K562 (cell line): ENCODE data around the gene ZNF410. TPM values are rescaled to one million over a fixed set of nuclear protein-coding genes. Genes with fewer than 3 reads are reported as not detected.

Experiments
- ATAC-seq: fragments of 200-7000 bp; cut with Tn5 transposase; 3 replicates; pipeline ENCODE4 v1.9.1; 2020; ENCODE audit warnings: moderate library complexity
- BruUV-seq: library from RNA; stranded (reverse); fragments of 400-500 nt; replicated peaks from 2 replicates; lab custom pipeline; 2021; lab: Mats Ljungman, UMichigan
- CTCF ChIA-PET: fragments of 300-600 bp; formaldehyde crosslinking; extraction: SDS; loops from one replicate; lab custom pipeline; 2021; ENCODE audit warnings: low intra/inter-chr PET ratio; lab: Yijun Ruan, JAX
- POLR2A ChIA-PET: fragments of 300-600, 350-650 bp; sonication (Branson Sonifier 250); formaldehyde crosslinking; extraction: SDS; loops from one replicate; lab custom pipeline; 2021; ENCODE audit warnings: antibody characterized with exemption, inconsistent platforms; lab: Yijun Ruan, JAX
- DNase-seq, 4 experiments: peaks; one replicate each; pipeline versions ENCODE4 v3.0.0 to v3.0.0-alpha.2; 2011 to 2018; ENCODE audit warnings: low spot score in 3 of 4, mixed read lengths in 3 of 4; ENCODE audit errors: extremely low read depth in 1 of 4
- FAIRE-seq: peaks from 2 replicates; lab custom pipeline; 2011; peaks lifted over from hg19 to GRCh38; lab: Jason Lieb, UNC
- H2AFZ ChIP-seq: 2 replicates; pipeline ENCODE4 v1.6.0; 2011; ENCODE audit warnings: low read depth, low read length, control low read depth, inconsistent platforms
- H3K27ac ChIP-seq: fragments of 200-600 bp; 3 replicates; pipeline ENCODE4 v1.8.0; 2011; ENCODE audit warnings: low read depth, mild to moderate bottlenecking, control low read depth, inconsistent platforms, low read length, moderate library complexity, mixed read lengths; ENCODE audit errors: extremely low read depth
- H3K27me3 ChIP-seq, 2 experiments: fragments of 300-600 bp in 1 of 2; 2 replicates in 1 of 2; 3 replicates in 1 of 2; pipeline versions ENCODE4 v1.6.0 to v1.8.0; 2011; ENCODE audit warnings: inconsistent platforms in 2 of 2, low read length in 2 of 2, mild to moderate bottlenecking in 1 of 2, mixed read lengths in 1 of 2, moderate library complexity in 1 of 2; ENCODE audit not compliant: control insufficient read depth in 2 of 2, insufficient read depth in 2 of 2
- H3K36me3 ChIP-seq: fragments of 300-600 bp; 3 replicates; pipeline ENCODE4 v1.8.0; 2011; ENCODE audit warnings: mild to moderate bottlenecking, low read length, inconsistent platforms; ENCODE audit not compliant: control insufficient read depth, insufficient read depth
- H3K4me1 ChIP-seq, 2 experiments: fragments of 200-600 bp in 1 of 2; replicated peaks in 1 of 2; 2 replicates in 1 of 2; 3 replicates in 1 of 2; pipeline versions ENCODE4 v1.5.1 to v1.8.0; 2011; ENCODE audit warnings: inconsistent platforms in 2 of 2, low read length in 2 of 2, mild to moderate bottlenecking in 1 of 2, mixed read lengths in 1 of 2, moderate library complexity in 1 of 2; ENCODE audit not compliant: control insufficient read depth in 2 of 2, insufficient read depth in 2 of 2
- H3K4me2 ChIP-seq: 2 replicates; pipeline ENCODE4 v1.6.1; 2011; ENCODE audit warnings: low read length, control low read depth, inconsistent platforms, mixed read lengths; ENCODE audit not compliant: insufficient read depth
- H3K4me3 ChIP-seq: fragments of 200-600 bp; sonication (generic), shearing (Covaris generic); 2 replicates; pipeline ENCODE4 v1.5.1; 2016; ENCODE audit warnings: control low read depth, inconsistent platforms
- H3K79me2 ChIP-seq: fragments of 200-600 bp; 3 replicates; pipeline ENCODE4 v1.8.0; 2011; ENCODE audit warnings: low read length, inconsistent platforms; ENCODE audit not compliant: control insufficient read depth, insufficient read depth
- H3K9ac ChIP-seq, 2 experiments: 2 replicates each; pipeline versions ENCODE4 v1.6.0 to v1.6.1; 2011; ENCODE audit warnings: low read depth in 2 of 2, low read length in 2 of 2, control low read depth in 1 of 2, inconsistent platforms in 1 of 2, mild to moderate bottlenecking in 1 of 2, mixed read lengths in 1 of 2; ENCODE audit not compliant: insufficient read depth in 1 of 2
- H3K9me1 ChIP-seq: one replicate; pipeline ENCODE4 v1.6.0; 2011; ENCODE audit warnings: inconsistent platforms, mild to moderate bottlenecking, low read length, moderate library complexity; ENCODE audit not compliant: control insufficient read depth, insufficient read depth
- H3K9me3 ChIP-seq: replicated peaks from 2 replicates; pipeline ENCODE4 v1.5.1; 2011; ENCODE audit warnings: low read depth, low read length, inconsistent platforms; ENCODE audit not compliant: control insufficient read depth, insufficient read depth
- H4K20me1 ChIP-seq: replicated peaks from 2 replicates; pipeline ENCODE4 v1.6.1; 2011; ENCODE audit warnings: low read length, inconsistent platforms, mixed read lengths; ENCODE audit not compliant: control insufficient read depth, insufficient read depth
- CBFA2T2 ChIP-seq: fragments of 450-650 bp; conservative IDR thresholded peaks from 2 replicates; pipeline ENCODE4 v1.6.1; 2017; ENCODE audit warnings: mild to moderate bottlenecking
- CCNT2 ChIP-seq: IDR thresholded peaks from 2 replicates; pipeline ENCODE4 v1.6.1; 2011; ENCODE audit warnings: borderline replicate concordance, low read depth, mild to moderate bottlenecking, moderate library complexity, mixed read lengths, low read length; ENCODE audit not compliant: insufficient read length; ENCODE audit errors: extremely low read depth
- CREM ChIP-seq: IDR thresholded peaks from 2 replicates; pipeline ENCODE4 v1.6.1; 2014; ENCODE audit warnings: antibody characterized with exemption, low read depth
- DNMT1 ChIP-seq: fragments of 450-650 bp; IDR thresholded peaks from 2 replicates; pipeline ENCODE4 v1.6.1; 2016; ENCODE audit warnings: antibody characterized with exemption, mild to moderate bottlenecking
- ELF4 ChIP-seq: fragments of 450-650 bp; formaldehyde crosslinking; IDR thresholded peaks from 2 replicates; pipeline ENCODE4 v1.4.0; 2022; ENCODE audit warnings: missing genetic modification characterization
- JUND ChIP-seq, 2 experiments: IDR thresholded peaks; 2 replicates in 1 of 2; 3 replicates in 1 of 2; pipeline ENCODE4 v1.6.1; 2011; ENCODE audit warnings: borderline replicate concordance in 2 of 2, low read depth in 2 of 2, low read length in 2 of 2, improper control_type of control experiment in 1 of 2, missing biosample characterization in 1 of 2, missing genetic modification characterization in 1 of 2, missing genetic modification reagents in 1 of 2
- KDM1A ChIP-seq, 2 experiments: fragments of 450-650 bp; IDR thresholded peaks; 2 replicates each; pipeline ENCODE4 v1.6.1; 2016; ENCODE audit warnings: mild to moderate bottlenecking in 2 of 2
- KLF13 ChIP-seq: fragments of 450-650 bp; IDR thresholded peaks from 2 replicates; pipeline ENCODE4 v1.6.1; 2016; ENCODE audit warnings: missing genetic modification characterization, low read depth, mild to moderate bottlenecking, missing compliant biosample characterization, moderate library complexity, borderline replicate concordance
- KLF16 ChIP-seq: IDR thresholded peaks from 2 replicates; pipeline ENCODE4 v1.6.1; 2016; ENCODE audit warnings: antibody characterized with exemption
- MEF2A ChIP-seq: IDR thresholded peaks from 2 replicates; pipeline ENCODE4 v1.6.1; 2011; ENCODE audit warnings: low read depth, mild to moderate bottlenecking, low read length, moderate library complexity; ENCODE audit not compliant: control insufficient read depth
- MEIS2 ChIP-seq: fragments of 450-650 bp; IDR thresholded peaks from 2 replicates; pipeline ENCODE4 v1.6.1; 2014; ENCODE audit warnings: mild to moderate bottlenecking; ENCODE audit not compliant: partially characterized antibody
- NELFE ChIP-seq: IDR thresholded peaks from 2 replicates; pipeline ENCODE4 v1.6.1; 2011; ENCODE audit warnings: mild to moderate bottlenecking; ENCODE audit not compliant: insufficient read depth, insufficient read length
- PML ChIP-seq: IDR thresholded peaks from 2 replicates; pipeline ENCODE4 v1.6.1; 2012; ENCODE audit warnings: low read length, inconsistent platforms
- POLR2G ChIP-seq: fragments of 200-400 bp; formaldehyde crosslinking; IDR thresholded peaks from 2 replicates; pipeline ENCODE4 v1.6.1; 2017; ENCODE audit warnings: low read depth, mild to moderate bottlenecking, antibody characterized with exemption, low read length, moderate library complexity
- PYGO2 ChIP-seq: fragments of 450-650 bp; IDR thresholded peaks from 2 replicates; pipeline ENCODE4 v1.6.1; 2016; ENCODE audit warnings: mild to moderate bottlenecking, missing genetic modification characterization, moderate library complexity, missing compliant biosample characterization
- SMAD4 ChIP-seq: fragments of 250-450 bp; sonication (Bioruptor Pico); conservative IDR thresholded peaks from 2 replicates; pipeline ENCODE4 v1.8.0; 2021; ENCODE audit warnings: inconsistent platforms, mild to moderate bottlenecking, moderate library complexity
- STAT5A ChIP-seq: IDR thresholded peaks from 2 replicates; pipeline ENCODE4 v1.6.1; 2012; ENCODE audit warnings: low read length, inconsistent platforms, borderline replicate concordance
- WGBS: fragments of 100-300 bp; shearing (Covaris generic); methylation state at CpG from one replicate; pipeline ENCODE4 v1.1.6; 2016; ENCODE audit warnings: low coverage, mixed read lengths; ENCODE audit not compliant: insufficient coverage; ENCODE audit errors: missing lambda C conversion rate; 5-methylcytosine and 5-hydroxymethylcytosine counted together
- in situ Hi-C: fragments of 300-500 bp; cut with MboI; formaldehyde crosslinking; loops from 4 replicates; pipeline ENCODE4 v1.15.0; 2018; ENCODE audit warnings: inconsistent platforms, mixed read lengths
- intact Hi-C: fragments of 100-400 bp; cut with micrococcal nuclease; formaldehyde crosslinking; loops from 2 replicates; pipeline ENCODE4 v1.14.2; 2022
- polyA plus RNA-seq, 8 experiments: library from polyadenylated mRNA; depleted of rRNA in 4 of 8; stranded (reverse) in 5 of 8; unstranded in 3 of 8; fragments of >200 nt; fragmentation: Nextera tagmentation in 2 of 8; fragmentation: Illumina TruSeq in 1 of 8; extraction: Ambion mirVana in 2 of 8; extraction: Trizol in 1 of 8; gene quantifications; 2 replicates each; pipeline versions ENCODE4 v1.2.1 to v1.2.3, GENCODE V29; 2011 to 2014; ENCODE audit warnings: inconsistent platforms in 1 of 8, missing spikeins in 1 of 8
- total RNA-seq, 7 experiments: library from RNA; depleted of rRNA in 6 of 7; stranded (reverse); fragments of >200 nt in 6 of 7; fragmentation: Illumina TruSeq in 2 of 7; extraction: Trizol in 2 of 7; gene quantifications; 2 replicates each; pipeline versions ENCODE4 v1.2.1 to v1.2.3, GENCODE V29; 2011 to 2021; ENCODE audit warnings: low replicate concordance in 1 of 7
- TF ChIP-seq, protein P1 (sequence below): sonication (generic); formaldehyde crosslinking; IDR thresholded peaks from 2 replicates; pipeline ENCODE4 v1.8.0; 2022; ENCODE audit warnings: mild to moderate bottlenecking, missing genetic modification reagents

ZNF410 gene
- total and polyA plus RNA-seq, 9 of the 15 experiments (the other 6 are each of a cell fraction or from before 2014, with no cell fraction given) = 20.5 to 64.8 (median 38.7) TPM

DNA sequence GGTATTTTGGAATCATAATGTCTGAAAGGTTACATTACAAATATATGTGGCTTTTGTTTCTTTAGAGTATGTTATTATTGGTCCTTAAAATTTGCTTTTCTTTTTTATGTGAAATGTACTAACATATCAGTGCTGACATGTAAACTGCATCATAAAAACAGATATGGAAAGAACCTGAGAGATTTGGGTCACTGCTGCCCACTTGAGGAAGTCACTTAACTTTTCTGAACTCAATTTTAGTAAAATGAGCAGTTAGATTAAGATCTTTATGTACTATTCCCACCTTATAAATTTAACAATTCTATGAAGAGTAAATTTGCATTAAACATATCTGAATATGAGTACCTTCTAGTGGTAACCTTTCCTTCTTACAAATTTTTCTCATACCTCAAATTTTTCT, 27.5 kb upstream of the ZNF410 start (continued):
- TF ChIP-seq KLF13 (tag) = no peak
- no peak for TF ChIP-seq MEF2A
- TF ChIP-seq, protein P1, sequence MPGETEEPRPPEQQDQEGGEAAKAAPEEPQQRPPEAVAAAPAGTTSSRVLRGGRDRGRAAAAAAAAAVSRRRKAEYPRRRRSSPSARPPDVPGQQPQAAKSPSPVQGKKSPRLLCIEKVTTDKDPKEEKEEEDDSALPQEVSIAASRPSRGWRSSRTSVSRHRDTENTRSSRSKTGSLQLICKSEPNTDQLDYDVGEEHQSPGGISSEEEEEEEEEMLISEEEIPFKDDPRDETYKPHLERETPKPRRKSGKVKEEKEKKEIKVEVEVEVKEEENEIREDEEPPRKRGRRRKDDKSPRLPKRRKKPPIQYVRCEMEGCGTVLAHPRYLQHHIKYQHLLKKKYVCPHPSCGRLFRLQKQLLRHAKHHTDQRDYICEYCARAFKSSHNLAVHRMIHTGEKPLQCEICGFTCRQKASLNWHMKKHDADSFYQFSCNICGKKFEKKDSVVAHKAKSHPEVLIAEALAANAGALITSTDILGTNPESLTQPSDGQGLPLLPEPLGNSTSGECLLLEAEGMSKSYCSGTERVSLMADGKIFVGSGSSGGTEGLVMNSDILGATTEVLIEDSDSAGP = no peak
- TF ChIP-seq PYGO2 (tag) = no peak
- no peak for TF ChIP-seq ELF4

DNA sequence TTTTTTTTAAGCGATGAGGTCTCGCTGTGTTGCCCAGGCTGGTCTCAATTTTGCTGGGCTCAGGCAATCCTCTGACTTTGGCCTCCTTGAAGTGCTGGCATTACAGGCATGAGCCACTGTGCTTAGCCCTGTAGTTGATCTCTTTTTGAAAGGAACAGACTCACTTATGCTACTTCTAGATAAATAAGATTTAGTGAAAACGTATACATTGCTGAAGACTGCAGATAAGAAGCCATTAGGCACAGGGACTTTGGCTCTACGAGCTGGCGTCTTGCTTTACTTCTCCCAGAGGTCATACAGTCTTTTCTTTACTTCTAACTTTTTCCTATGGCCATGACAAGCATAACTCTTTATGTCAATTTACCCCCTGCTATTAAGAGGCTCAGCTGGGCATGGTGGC, 25.6 kb upstream of the ZNF410 start:
- Histone ChIP-seq H3K4me3 (no peak overlapping the region), H3K79me2 (no peaks in the 10 kb centered on the region), H3K9me1 (no peaks in the 10 kb centered on the region), H3K4me2 (no peak overlapping the region), H3K4me1 (peaks cover 0 to 3% of the 10 kb centered on the region in 2 experiments; a peak in 3 of 5 replicates), H3K27ac (no peak overlapping the region; the same call in 2 of the 3 replicates), H3K36me3 (peaks cover 38% of the 10 kb centered on the region), H3K9me3 (no peaks in the 10 kb centered on the region), H3K9ac (no peak overlapping the region), H3K27me3 (no peaks in the 10 kb centered on the region), H2AFZ (no peak overlapping the region), H4K20me1 (no peaks in the 10 kb centered on the region)
- in situ Hi-C loops = no loop called here
- DNase-seq = peak in 2 of 4 experiments; percentile 41 to 66
- intact Hi-C loops = no loop called here
- FAIRE-seq = peak; percentile 74
- ChIA-PET POLR2A (interaction anchor here (1.1 to 3.0 kb wide), 3 partner anchors 9 to 17 kb away, joined by 3 to 8 read pairs (median 3); partner anchors contain the start of gene PTGR2), CTCF (no interaction called here)
- peak; percentile 94 for ATAC-seq
- WGBS = 31% methylated on average over 5 of the region's 5 CpGs
- no TSS peak for BruUV-seq
- TF ChIP-seq KDM1A (IDR thresholded peaks at IDR 0.05) = peak; percentile 93
- TF ChIP-seq CBFA2T2 = peak; percentile 90
- TF ChIP-seq MEIS2 = peak; percentile 71
- TF ChIP-seq DNMT1 = no peak
- TF ChIP-seq SMAD4 = peak; percentile 24; the same call in 1 of the 2 replicates
- no peak for TF ChIP-seq NELFE
- peak; percentile 73 for TF ChIP-seq PML
- peak; percentile 38 for TF ChIP-seq CCNT2
- no peak for TF ChIP-seq POLR2G
- peak; percentile 38; the same call in 1 of the 2 replicates for TF ChIP-seq CREM
- 0 out of 2 replicates have a peak, but pooled peaks have one; percentile 16 for TF ChIP-seq JUND (IDR thresholded peaks at IDR 0.05; ENCODE audit: borderline replicate concordance, low read depth, low read length)
- TF ChIP-seq JUND (tag; IDR thresholded peaks at IDR 0.05; ENCODE audit: borderline replicate concordance, low read depth, low read length) = no peak
- TF ChIP-seq STAT5A = peak; percentile 69
- TF ChIP-seq KLF16 = peak; percentile 66; the same call in 1 of the 2 replicates
